Adrenal gland (tissue), 5 donors: ENCODE measurements around the gene REPS1.

Experiments
- CTCF ChIP-seq, 6 experiments: fragments of 450-650 bp in 4 of 6; fragments of 200-600 bp in 2 of 6; sonication (generic) in 1 of 6; IDR thresholded peaks; 1 replicate in 5 of 6; 2 replicates in 1 of 6; pipeline versions ENCODE4 v1.5.1 to v1.8.0; 2016 to 2021; ENCODE audit warnings: antibody characterized with exemption in 6 of 6, mild to moderate bottlenecking in 2 of 6, moderate library complexity in 1 of 6
- POLR2A ChIP-seq, 2 donors: fragments of 450-650 bp; IDR thresholded peaks; one replicate each; pipeline ENCODE4 v1.6.1; 2017; ENCODE audit warnings: antibody characterized with exemption in 2 of 2, mild to moderate bottlenecking in 2 of 2, moderate library complexity in 1 of 2
- donor health status: DM: no; HTN: no; CAD: no.

- TF ChIP-seq CTCF (IDR thresholded peaks at IDR 0.05), result no peak
- no peak for TF ChIP-seq POLR2A (IDR thresholded peaks at IDR 0.05)
Measured at GRCh38 chr6:138882369-138883017, 105.6 kb downstream of the REPS1 start.
